ENCODE measurements around the gene TRAF3IP3.
"Not testable (repeated sequence)": the region's sequence is repeated elsewhere in the genome, so short reads cannot be mapped to it uniquely, and the experiment has no call there.

TRAF3IP3 gene

DNA sequence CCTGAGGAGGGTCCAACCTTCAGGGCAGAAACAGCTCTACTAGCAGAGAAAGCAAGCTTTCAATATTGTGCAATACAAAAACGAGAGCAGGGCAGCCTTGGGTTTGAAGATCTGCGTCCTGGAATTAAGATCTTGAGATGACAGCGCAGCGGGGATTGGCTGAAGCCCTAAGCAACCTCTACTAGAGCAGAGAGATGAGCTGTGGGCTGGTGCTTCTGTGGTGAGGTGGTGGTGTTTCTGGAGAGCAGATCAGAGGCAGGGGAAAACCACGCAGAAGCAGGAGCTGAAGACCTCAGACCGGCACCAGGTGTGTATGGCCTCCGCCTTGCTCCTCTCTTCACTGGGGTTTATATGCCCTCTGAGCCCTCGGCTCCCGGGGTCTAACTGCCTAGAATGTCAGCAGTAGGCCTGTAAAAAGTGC, 12.5 kb downstream of the TRAF3IP3 start:
- no peak for DNase-seq (ENCODE audit: low read depth)

DNA sequence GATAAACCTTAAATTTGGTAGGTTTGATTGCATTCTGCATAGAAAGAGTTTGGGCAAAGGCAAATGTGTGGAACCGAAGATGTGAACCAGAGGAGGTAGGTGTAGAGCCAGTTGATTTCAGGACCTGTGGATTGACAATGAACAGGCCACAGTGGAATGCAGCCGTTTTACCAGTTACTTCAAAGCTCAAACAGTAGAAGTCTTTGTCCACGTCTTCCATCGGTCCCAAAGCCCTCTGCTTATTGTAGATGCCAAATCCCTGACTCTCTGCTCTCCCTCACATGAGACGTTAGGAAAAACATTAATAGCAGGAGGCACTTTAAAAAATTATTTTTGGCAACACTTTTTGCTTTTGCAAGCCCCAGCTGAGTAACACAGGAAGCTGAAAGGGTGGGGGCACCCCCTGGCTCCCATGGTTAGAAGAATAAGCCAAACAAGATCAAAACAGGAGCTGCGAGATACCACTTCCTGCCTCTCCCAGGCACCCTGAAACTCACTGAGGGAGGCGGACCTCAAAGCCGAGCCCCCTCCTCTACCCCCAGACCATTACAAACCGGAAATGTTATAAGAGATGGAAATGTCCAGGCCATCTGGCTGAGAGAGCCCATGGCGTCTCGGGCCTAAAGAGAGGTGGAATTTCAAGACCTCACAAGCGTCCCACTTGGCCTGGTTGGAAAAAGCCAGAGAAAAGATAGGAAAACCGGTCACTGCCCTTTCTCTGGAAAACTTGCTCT, 13.5 kb downstream of the TRAF3IP3 start:
- peak; percentile 95 for DNase-seq (ENCODE audit: low read depth)

DNA sequence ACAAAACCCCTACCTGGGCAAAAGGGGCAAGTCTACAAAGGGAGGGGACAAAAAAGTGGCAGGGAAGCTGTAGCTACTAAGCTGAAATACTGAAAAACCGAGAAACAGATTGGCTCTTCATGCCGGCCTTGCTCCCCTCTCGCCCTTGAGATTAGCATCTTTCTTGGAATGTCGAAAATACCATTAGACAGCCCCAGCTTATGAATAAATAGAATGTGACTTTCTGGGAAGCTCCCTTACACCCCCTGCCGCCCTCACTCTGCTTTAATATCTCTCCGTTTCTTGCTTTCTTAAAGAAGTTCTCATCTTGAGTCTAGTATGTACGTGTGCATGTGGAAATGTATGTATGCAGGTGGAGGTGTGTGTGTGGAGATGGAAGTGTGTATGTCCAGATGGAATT, 14.1 kb downstream of the TRAF3IP3 start:
- DNase-seq (ENCODE audit: low read depth): no peak

DNA sequence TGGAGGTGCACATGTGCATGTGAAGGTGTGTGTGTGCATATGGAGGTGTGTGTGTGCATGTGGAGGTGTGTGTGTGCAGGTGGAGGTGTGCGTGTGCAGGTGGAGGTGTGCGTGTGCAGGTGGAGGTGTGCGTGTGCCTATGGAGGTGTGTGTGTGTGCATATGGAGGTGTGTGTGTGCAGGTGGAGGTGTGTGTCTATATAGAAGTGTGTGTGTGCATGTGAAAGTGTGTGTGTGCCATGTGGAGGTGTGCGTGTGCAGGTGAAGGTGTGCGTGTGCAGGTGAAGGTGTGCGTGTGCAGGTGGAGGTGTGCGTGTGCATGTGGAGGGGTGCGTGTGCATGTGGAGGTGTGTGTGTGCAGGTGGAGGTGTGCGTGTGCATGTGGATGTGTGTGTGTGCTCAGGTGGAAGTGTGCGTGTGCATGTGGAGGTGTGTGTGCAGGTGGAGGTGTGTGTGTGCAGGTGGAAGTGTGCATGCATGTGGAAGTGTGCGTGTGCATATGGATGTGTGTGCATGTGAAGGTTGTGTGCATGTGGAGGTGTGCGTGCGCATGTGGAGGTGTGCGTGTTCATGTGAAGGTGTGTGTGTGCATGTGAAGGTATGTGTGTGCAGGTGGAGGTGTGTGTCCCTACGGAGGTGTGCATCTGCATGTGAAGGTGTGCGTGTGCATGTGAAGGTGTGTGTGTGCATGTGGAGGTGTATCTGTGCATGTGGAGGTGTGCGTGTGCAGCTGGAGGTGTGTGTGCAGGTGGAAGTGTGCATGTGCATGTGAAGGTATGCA, 15.0 kb downstream of the TRAF3IP3 start:
- DNase-seq (ENCODE audit: low read depth): no peak

DNA sequence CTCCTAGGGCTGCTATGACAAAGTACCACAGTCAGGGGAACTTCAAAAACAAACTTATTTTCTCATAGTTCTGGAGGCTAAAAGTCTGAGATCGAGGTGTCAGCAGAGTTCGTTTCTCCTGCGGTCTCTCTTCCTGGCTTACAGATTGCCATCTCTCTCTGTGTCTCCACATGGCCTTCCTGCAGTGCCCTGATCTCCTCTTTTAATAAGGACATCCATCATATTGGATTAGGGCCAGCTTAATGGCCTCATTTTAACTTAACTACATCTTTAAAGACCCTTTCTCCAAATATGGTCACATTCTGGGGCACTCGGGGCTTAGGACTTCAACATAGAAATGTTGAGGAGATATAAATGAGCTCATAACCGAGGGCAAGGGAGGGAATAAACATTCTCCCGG, 16.3 kb downstream of the TRAF3IP3 start:
- DNase-seq (ENCODE audit: low read depth): no peak

DNA sequence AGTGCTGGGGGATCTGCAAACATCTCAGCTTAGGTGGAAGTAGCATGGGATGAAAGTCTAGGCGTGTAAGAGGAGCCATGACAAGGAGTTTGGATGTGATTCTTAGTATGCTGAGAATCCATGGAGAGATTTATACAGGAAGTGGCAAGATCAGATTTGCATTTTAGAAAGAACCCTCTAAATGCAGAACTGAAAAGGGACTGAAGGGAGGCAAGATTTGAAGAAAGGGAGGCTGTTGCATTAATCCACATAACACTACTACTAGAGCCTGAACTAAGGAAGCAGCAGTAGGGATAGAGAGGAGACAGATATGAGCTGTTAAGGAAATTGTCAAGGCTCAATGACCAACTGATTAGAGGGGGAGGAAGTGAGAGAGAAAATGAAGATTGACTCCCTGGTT, 18.7 kb downstream of the TRAF3IP3 start:
- no peak for DNase-seq (ENCODE audit: low read depth)

DNA sequence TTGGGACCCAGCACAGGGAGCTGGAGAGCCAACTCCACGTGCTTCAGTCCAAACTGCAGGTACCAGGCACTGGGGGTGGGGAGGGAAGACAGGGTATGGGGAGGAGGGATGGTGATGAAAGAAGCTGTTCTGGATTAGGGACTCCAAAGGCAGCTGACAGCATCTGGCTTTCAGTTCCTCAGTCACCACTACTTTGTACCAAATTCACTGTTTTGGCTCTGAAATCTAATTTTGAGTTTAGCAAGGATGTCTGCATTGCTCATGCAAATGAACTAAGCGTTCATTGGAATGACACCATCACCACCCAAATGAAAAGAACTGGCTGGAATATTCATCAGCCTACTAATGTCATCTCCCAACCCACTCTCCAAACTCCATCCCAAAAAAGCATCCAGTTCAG, 19.8 kb downstream of the TRAF3IP3 start:
- DNase-seq (ENCODE audit: low read depth): no peak

DNA sequence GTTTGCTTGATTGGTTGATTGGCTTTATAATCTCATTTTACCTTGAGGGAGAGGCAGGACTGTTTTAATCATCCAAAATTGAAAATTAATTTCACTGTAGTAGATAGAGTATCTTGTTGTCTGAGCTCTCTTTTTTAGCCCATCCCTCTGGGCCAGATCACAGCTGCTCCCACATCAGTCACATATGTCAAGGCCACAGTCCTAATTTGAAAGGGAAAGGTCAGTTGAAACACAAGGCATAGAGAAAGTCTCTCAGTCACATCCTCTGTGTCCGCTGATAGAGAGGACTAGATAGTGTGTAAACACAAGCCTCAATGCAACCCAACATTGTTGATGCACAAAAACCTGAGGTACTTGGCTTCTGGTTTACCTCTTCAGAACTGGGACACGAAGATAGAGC, 21.7 kb downstream of the TRAF3IP3 start:
- no peak for DNase-seq (ENCODE audit: low read depth)

DNA sequence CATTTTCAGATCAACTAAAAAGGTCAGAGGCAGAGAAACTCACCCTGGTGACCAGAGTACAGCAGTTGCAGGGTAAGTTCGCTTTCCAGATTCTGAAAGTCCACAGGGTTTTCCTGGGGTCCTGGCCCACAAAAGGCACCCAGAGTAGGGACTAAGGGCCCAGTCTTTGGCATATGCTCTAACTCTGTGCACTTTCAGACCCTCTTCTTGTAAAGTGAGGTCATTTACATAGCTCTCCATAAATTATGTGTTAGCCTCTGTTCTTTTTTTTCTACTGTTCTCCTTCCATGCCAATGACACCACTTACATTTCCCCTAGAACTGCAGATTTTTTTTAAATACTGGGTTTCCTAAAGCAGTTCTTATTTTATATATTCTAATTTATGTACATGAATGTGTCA, 22.2 kb downstream of the TRAF3IP3 start:
- DNase-seq (ENCODE audit: low read depth): no peak

DNA sequence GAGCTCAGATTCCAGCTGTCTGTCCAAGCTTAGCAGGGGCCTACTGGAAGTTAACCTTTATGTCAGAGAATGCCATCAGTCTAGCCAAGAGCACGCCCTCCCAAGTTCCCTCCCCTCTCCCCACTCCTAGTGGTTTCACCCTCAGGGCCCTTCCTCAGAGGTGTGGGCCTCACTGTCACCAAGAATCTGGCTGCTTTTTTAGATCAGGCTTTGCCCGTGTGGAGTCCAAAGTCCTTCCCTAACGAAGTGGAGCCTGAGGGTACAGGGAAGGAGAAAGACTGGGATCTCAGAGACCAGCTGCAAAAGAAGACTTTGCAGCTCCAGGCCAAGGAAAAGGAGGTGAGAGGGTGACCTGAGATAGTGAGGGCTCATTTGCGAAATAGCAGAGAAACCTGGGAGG, 24.4 kb downstream of the TRAF3IP3 start:
- no peak for DNase-seq (ENCODE audit: low read depth)

DNA sequence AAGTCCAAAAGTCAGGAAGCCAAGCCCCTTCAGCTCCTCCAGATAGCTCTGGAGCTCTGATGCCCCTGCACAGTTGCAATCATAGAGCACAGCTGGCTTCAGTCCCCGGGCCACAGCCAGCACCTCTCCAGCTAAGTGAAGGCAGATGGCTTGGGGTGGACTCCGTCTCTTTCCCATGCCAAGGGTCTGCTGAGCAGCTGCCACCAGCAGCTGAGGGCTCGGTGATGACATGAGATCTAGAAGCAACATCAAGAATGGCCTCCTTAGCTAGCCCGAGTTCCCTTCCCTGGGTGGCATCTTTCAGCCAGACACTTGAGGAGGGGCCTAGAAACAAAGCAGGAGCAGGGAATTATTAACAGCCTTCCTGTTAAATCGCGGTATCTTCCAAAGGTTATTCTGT, 27.5 kb downstream of the TRAF3IP3 start:
- no peak for DNase-seq (ENCODE audit: low read depth)

DNA sequence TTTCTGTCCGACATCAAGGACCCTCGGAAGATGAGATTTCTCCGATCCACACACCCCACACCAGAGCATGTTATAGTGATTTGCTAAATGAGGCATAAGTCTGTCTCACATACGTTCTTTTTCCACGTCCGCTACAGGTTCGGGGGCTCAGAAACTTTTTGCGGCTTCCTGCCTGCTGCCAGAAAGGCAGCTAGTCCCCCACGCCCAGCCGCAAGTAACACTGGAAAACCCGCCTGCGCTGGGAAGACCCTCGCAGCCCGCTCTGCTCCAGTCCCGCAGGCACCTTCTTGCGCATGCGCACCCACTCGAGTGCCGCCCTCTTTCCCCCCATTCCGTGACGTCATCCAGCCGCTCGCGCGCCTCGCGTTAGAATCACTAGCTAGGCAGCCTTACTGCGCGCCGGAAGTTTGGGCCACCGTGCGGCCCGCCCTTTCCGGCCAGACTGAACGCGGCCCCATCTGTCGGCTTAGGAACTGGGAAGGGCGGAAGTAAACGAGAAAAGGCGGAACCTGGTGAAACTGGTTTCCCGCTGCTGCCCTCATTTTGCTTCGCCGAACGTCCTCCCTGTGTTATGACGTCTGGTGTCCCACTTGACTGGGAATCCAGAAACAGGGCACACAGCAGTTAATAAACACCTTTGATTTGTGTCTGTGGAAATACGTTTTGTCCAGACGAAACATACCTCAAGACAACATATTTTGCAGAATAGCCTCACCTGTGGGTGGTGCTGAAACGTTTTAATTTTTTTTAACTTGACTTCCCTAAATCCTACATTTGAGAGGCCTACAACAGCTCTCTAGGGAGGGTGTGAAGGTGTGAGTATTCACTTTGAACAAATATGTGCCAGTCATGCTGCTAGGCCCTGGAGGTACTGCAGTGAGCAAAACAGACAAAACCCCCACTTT, 28.7 kb downstream of the TRAF3IP3 start, which contains the start of gene C1orf74:
Gene C1orf74 (minus strand): TSS at position 295 of the 905 bp plus-strand sequence. CDS start 925 bp downstream, outside the sequence.
- peak; percentile 95 for DNase-seq (ENCODE audit: low read depth)

DNA sequence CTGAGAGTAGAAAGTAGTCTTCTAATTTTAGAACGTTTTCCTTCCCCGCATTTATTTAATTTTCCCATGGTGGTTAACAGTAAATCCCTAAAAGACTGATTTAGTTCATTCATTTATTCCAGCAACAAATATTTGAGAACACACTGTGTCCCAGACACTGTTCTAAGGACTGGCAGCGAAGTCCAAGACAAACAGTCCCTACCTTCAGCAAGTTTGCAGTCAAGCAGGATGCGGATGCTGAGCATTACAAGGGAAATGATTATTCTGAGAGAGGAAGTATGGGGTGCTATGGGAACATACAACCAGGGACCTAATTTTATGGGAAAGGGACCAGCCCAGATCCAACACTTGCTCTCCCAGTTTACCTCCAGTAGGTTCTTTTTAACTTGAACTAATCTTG, 29.7 kb downstream of the TRAF3IP3 start:
- DNase-seq (ENCODE audit: low read depth): no peak

DNA sequence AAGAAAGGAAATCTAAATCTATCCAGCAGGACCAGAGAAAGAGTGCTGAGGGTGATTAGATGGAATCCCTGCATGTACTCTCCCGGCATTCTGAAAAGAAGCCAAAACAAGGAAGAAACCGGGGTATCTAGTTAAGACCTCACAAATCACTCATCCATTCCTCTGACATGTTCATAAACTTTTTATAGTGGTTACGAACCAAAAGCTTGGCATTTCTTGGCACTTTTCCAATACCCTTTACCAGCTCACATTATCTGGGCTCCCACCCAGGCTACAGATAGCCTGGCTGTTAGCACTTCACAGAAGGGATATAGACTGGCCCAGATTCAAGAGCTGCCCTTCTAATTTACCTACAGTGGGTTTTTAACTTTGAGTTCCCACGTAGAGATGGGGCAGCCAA, 30.3 kb downstream of the TRAF3IP3 start:
- no peak for DNase-seq (ENCODE audit: low read depth)

DNA sequence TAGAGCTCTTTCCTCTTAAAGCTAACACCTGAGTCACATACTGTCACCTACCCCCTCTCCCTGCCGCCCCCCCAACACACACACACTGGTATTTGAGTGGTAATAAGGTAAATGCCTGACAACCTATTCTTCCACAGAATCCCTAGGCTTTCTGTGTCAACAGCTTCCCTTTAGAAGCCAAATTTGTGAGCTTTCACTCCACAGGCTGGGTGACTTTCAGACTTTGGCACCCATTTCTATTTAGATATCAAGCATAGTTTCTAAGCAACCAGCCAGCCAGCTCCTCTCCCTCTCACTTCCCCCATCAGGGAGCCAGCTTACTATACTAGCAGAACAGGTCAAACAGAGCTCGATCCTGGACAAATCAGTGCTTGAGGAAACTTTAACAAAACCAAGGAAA, 31.7 kb downstream of the TRAF3IP3 start:
- peak; percentile 25 for DNase-seq (ENCODE audit: low read depth)

DNA sequence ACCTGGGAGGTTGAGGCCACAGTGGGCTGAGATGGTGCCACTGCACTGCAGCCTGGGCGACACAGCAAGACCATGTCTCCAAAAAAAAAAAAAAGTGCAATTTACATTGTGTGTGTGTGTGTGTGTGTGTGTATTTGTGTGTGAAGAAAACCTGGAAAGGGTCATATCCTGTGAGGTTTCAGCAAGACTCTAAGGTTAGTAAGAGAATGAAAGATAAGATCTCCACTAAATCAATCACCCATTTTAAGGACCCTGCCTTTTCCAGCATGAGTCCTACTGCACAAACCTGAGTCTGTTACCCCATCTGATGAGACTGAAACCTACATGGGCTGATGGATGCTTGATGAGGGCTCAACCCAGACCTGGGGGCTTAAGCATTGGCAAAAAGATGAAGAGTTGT, 33.4 kb downstream of the TRAF3IP3 start:
- DNase-seq (ENCODE audit: low read depth): no peak

DNA sequence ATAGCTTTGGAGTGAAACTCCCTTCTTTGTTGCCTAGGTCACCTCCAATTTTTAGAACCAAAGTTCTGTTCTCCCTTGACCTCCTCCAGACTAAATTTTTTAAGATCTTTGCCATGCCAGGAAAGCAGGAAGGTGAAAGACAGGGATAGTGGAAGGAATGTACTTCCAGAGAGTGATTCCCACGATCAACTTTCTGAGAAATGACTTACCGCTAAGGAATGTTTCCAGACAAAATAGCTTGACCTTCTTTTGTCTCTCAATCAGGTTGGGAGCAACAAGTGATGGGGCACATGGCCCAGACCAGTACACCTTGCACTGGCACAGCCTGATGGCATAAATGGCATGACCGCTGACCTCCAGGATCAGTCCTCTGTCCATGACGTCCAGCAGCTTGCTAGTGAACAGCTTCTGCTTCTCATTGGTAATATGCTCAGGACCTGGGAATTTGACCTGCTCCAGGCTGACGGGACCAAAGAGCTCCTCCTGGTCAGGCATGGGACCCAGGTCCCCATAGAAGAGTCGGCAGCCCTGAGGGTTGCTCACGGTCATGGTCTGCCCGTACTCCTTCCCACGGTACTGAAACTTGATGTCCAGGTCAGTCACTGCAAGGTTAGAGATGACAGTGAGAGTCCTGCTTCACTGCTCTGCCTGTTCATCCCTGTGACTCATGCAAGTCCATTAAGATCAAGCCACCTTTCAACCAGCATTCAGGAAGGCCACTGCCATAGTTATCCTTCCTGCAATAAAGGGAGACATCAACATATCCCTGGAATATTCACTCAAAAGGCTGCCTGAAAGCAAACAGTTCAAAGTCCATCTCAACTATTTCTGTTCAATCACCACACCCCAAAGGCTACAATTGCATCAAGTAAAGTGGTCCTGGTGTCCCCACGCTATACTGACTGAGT, 34.7 kb downstream of the TRAF3IP3 start:
- DNase-seq (ENCODE audit: low read depth): no peak

DNA sequence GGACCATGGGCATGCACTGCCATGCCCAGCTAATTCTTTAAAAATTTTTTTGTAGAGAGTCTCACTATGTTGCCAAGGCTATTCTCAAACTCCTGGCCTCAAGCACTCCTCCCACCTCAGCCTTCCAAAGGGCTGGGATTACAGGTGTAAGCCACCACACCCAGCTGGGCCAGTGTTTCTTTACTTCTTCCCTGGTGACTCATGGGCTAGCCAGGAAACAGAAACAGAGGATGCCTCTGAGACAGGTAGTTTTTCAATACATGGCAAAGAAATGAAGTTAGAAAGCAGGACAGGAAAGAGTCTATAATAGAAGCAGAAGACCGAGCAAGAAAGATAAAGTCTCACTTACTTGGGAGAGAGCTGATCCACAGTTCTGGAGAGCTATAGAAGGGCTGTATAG, 36.1 kb downstream of the TRAF3IP3 start:
- no peak for DNase-seq (ENCODE audit: low read depth)

DNA sequence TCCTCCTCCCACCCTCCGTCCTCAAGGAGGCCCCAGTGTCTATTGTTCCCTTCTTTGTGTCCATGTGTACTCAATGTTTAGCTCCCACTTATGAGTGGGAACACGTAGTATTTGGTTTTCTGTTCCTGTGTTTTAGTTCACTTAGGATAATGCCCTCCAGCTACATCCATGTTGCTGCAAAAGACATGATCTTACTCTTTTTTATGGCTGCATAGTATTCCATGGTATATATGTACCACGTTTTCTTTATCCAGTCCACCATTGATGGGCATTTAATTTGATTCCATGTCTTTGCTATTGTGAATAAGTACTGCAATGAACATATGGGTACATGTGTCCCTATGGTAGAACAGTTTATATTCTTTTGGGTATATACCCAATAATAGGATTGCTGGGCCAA, 37.9 kb downstream of the TRAF3IP3 start:
- DNase-seq (ENCODE audit: low read depth): not testable (repeated sequence)

DNA sequence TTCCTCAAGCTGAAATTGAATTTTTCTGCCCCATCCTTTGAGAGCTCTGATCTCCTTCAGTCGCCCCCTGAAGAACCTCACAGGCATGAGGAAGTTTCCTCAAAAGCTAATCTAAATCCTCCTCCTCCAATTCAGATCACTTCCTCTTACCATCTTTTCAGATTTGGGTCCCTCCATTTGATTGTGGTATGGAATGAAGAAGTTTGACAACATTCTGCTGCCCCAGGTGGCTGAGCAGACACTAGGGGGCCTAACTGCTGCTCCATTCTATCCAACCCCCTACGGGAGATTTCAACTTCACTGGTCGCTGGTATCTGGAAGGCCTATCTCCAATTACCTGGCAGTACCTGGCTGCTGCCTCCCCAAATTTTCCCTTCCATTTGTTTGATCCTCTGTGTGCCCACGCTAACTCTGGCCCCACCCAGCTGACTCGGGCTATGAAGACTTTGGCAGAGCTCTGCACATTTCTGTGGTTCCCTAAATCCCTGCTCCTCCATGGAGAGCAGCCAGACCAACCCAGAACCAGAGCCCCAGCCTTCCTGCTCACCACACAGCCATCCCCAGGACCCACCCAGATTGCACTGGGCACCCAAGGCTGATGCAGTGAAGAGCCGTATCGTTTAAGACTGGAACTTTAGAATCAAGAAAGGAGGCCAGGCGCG, 42.3 kb downstream of the TRAF3IP3 start:
- peak; percentile 56 for DNase-seq (ENCODE audit: low read depth)

Data from stromal cell of bone marrow (primary cell).